Measurements from ENCODE around the gene TMEM120B.
"Not testable (repeated sequence)": the region's sequence is repeated elsewhere in the genome, so short reads cannot be mapped to it uniquely, and the experiment has no call there.

Gene TMEM120B

DNA sequence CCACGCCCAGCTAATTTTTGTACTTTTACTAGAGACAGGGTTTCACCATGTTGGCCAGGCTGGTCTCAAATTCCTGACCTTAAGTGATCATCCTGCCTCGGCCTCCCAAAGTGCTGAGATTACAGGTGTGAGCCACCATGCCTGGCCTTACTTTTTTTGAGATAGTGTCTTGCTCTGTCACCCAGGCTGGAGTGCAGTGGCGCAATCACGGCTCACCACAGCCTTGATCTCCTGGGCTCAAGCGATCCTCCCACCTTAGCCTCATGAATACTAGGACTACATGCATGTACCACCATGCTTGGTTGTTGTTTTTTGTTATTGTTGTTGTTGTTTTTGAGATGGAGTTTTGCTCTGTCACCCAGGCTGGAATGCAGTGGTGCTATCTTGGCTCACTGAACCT is 33.0 kb downstream of the TMEM120B start:
- DNase-seq (ENCODE audit: low read depth in 3 of 3, low spot score in 1 of 3), result not testable (repeated sequence)

DNA sequence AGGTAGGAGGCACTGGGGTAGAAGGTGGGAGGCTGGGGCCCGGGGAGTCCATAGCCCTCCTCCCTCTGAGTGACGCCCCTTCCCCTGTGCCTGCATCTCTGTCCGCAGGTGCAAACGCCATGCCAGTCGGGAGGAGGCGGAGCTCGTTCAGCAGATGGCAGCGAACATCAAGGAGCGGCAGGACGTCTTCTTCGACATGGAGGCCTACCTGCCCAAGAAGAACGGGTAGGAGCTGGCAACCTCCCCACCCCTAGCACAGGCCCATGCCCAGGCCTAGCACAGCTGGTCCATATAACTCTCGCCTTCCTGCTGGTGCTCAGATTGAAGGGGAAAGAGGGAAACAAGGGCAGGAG is 35.6 kb downstream of the TMEM120B start:
- no peak for DNase-seq (ENCODE audit: low read depth in 3 of 3, low spot score in 1 of 3)

DNA sequence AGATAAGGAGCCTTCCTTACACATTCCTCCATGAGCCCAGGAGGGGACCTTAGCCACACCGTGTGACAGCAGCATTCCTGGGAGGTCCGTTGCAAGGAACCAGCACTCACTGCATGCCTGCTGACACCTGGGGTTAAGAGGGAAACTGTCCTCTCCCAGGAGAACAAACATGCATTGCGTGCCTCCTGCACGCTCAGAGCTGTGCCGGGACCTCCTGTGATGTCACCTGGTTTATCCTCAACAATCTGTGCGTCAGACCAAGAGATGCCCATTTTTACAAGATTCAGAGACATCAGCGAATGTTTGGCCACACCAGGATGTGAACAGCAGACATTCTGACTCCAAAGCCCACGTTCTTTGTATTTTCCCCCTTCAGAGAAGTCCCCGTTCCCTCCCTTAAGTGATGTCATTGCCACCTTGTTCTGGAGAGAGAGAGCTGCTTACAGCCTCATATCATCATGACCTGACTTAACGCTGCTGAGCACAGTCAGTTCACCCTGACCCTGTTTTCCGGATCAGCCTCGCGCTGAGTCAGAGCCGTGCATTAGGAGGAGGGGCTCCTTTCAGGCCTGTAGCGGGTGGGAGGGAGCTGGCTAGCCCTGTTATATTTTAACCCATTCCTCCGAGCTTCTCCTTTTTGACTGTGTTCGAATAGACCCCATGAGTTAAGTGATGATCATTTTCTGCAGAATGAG is 36.2 kb downstream of the TMEM120B start:
- no peak for DNase-seq (ENCODE audit: low read depth in 3 of 3, low spot score in 1 of 3)

- no peak for DNase-seq (ENCODE audit: low read depth in 3 of 3, low spot score in 1 of 3)
Observed at GRCh38 chr12:121749267-121749666, 36.7 kb downstream of the TMEM120B start.

DNA sequence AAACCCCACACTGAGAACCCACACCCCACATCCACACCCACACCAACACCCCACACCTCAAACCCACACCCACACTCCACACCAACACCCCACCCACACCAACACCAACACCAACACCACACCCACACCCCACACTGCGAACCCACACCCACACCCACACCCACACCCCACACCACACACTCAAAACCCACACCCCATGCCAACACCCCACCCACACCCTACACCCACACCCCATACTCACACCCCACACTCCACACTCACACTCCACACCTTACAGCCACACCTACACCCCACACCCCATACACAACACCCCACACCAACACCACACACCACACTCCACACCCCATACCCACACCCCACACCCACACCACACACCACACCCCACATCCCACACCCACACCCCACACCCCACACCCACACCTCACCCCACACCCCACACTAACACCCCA is 38.0 kb downstream of the TMEM120B start:
- DNase-seq (ENCODE audit: low read depth in 3 of 3, low spot score in 1 of 3), result no peak

- no peak for DNase-seq (ENCODE audit: low read depth in 3 of 3, low spot score in 1 of 3)
Observed at GRCh38 chr12:121751034-121751433, 38.5 kb downstream of the TMEM120B start.

- no peak for DNase-seq (ENCODE audit: low read depth in 3 of 3, low spot score in 1 of 3)
Observed at GRCh38 chr12:121751749-121752351, 39.3 kb downstream of the TMEM120B start.

GRCh38 chr12:121753844-121754264 is 41.3 kb downstream of the TMEM120B start:
- DNase-seq (ENCODE audit: low read depth in 3 of 3, low spot score in 1 of 3), result no peak

DNA sequence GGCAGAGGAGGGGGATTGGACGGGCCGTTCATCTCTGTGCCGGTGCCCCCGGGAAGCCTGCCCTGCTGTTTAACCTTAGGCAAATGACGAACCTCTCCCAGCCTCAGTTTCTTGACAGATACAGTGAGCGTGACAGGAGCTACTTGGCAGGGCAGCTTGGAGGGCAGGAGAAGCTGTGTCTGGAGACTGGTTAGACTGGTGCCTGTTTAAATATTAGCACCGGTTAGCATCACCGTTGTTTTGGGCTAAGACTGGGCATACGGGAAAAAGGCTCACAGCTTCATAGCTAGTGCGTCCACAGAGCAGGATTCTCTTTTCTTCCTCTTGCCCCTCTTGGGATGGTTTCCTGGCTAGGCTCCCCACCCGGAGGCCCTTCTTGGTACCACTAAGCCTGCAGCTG is 42.3 kb downstream of the TMEM120B start:
- DNase-seq (ENCODE audit: low read depth in 3 of 3, low spot score in 1 of 3), result no peak

DNA sequence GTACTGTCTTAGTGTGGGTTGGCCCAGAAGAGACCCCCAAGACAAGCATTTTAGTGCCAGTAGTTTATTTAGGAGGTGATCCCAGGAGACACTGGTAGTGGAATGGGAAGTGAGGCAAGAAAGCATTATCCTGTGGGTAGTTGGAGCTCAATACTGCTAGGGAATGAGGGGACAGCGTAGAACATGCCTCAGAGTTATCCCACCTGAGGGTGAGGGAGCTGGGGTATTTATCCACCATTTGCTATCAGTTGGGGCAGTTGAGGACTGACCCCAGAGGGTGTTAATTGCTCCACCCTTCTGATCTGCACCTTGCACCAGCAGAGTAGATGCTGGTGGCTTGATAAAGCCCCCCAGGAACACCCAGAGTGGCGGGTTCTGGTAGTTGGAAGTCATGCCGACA is 43.0 kb downstream of the TMEM120B start:
- no peak for DNase-seq (ENCODE audit: low read depth in 3 of 3, low spot score in 1 of 3)

DNA sequence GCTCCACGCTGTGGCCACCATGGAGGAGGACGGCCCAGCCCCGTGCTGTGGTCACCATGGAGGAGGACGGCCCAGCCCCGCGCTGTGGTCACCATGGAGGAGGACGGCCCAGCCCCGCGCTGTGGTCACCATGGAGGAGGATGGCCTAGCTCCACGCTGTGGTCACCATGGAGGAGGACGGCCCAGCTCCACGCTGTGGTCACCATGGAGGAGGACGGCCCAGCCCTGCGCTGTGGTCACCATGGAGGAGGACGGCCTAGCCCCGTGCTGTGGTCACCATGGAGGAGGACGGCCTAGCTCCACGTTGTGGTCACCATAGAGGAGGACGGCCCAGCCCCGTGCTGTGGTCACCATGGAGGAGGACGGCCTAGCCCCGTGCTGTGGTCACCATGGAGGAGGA is 46.0 kb downstream of the TMEM120B start:
- not testable (repeated sequence) for DNase-seq (ENCODE audit: low read depth in 3 of 3, low spot score in 1 of 3)

DNA sequence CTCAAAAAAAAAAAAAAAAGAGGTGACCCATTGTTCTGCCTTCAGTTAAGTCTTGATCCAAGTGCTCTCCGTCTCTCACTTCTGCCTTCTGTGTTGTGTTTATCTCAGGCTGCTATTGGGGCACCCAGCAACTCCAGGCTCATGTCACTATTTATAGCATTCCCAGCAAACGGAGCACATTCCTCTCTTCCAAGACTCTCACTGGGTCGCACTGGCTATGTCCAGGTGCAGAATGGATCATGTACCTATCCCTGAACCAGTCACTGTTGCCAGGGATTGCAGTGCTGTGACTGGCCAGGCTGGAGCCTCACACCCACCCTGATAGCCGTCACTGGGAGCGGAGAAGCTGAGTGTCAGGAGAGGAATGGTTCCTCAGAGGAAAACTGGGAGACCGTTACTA is 49.7 kb downstream of the TMEM120B start:
- no peak for DNase-seq (ENCODE audit: low read depth in 3 of 3, low spot score in 1 of 3)

GRCh38 chr12:121764808-121765207 is 52.3 kb downstream of the TMEM120B start:
- DNase-seq (ENCODE audit: low read depth in 3 of 3, low spot score in 1 of 3), result no peak

DNA sequence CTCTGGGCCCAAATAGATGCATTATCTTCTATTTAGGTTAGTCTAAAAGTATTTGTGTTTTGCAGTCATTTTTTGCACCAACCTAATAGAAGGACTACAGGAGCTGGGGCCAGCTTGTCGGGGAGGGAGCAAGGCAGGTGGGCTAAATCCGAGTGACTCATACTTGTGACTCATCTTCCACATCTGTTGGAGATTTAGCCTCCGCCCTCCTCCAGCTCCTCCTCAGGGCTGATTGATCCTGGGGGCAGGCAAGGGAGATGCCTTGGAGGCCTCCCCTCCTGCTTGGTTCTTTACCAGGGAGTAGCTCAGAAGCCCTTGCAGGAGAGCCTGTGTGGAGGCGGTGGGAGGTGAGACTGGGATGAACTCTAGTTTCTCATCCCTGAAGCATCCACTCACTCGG is 53.0 kb downstream of the TMEM120B start:
- no peak for DNase-seq (ENCODE audit: low read depth in 3 of 3, low spot score in 1 of 3)

DNA sequence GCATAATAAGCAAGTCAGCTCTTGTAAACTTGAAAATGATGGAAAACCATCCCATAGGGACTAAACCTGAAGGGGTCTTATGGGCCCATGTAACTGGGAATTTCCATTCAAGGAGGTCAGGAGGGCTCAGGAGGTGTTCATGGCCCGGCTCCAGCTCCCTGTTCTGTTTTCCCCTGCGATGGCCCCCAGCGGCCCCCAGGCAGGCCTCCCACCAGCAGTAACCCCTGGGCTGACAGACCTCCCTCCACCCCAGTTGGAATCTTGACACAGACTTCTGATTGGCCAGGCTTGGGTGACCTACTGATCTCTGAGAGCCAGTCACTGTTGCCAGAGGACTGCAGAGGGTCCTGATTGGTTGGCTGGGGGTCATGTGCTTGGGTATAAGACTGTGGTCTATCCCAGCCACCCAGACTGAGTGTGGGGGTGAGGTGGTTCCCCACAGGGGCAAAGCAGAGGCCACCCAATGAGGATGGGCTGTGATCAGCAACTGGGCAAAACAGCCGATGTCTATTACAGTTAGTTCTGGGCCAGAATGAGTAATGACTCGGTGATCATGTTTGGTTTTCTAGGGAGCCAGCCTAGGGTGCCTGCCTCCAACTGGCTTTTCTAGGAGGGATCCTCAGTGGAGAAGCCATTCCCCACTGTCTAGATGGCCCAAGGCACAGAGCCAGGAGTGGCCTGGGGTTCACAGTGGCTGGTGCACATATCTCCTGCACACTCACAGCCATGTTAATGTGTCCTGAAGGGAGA is 53.9 kb downstream of the TMEM120B start:
- DNase-seq (ENCODE audit: low read depth in 3 of 3, low spot score in 1 of 3), result no peak

- DNase-seq (ENCODE audit: low read depth in 3 of 3, low spot score in 1 of 3), result no peak
Observed at GRCh38 chr12:121767525-121768016, 55.0 kb downstream of the TMEM120B start.

GRCh38 chr12:121769297-121769830 is 56.8 kb downstream of the TMEM120B start:
- DNase-seq (ENCODE audit: low read depth in 3 of 3, low spot score in 1 of 3), result no peak

GRCh38 chr12:121769831-121770301 is 57.3 kb downstream of the TMEM120B start:
- DNase-seq (ENCODE audit: low read depth in 3 of 3, low spot score in 1 of 3), result no peak

DNA sequence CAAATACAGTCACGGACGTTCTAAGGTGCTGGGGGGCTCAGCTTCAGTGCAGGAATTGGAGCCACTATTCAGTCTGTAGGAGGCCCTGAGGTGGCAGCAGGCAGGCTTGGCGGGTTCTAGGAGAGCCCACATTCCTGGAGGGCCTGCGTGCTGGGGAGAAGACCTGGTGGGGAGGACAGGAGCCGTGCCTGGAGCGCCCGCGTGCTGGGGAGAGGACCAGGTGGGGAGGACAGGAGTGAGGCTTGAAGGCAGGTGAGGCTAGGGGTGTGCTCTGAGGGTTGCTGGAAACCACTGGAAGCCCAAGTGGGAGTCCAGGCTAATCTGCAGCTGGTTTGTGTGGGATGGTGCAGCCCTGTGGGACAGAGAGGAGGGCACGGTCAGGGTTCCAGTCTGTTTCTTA is 57.8 kb downstream of the TMEM120B start:
- no peak for DNase-seq (ENCODE audit: low read depth in 3 of 3, low spot score in 1 of 3)

DNA sequence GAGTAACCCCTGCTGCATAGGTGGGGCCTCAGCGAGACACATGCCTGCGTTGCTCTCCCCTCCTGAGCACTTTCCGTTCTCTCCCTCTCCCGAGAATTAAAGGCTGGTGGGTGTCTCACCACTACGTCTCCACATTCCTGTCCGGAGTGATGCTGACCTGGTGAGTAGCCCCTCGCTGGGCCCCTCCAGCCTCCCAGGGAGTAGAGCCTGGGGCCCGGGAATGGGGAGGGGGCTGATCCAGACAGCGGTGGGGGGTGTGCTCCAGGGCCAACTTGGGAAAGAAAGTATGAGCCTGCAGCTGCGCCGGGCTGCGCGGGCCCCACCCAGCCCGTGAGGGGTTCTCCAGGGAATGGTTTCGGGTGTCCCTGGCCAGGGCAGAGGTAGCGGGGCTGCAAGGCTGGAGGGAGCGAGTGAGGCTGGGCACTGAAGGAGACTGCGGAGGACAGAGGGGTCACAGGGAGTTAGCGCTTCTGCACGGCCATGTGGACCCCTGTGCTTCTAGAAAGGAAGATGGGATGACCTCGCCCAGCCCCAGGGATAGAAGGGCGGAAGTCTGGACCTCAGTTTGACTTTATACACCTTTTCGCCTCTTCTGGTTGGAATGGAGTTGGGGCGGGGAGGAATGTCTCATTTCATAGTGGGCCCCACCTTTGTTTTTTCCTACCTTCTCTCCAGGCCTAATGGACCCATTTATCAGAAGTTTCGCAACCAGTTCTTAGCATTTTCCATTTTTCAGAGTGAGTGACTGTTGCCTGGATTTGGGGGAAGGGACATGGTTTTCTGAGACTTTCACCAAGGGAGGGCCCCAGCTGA is 58.5 kb downstream of the TMEM120B start:
- DNase-seq (ENCODE audit: low read depth in 3 of 3, low spot score in 1 of 3), result no peak

All from stimulated activated CD4-positive, alpha-beta T cell treated with anti-CD3 and anti-CD28 coated beads, TNF-alpha, amount 100 ng/mL, for 1 hour (primary cell).